Osteocyte (in vitro differentiated cells): ENCODE data around the gene CBX6. TPM values are rescaled to one million over a fixed set of nuclear protein-coding genes. Genes with fewer than 3 reads are reported as not detected.
A peak's percentile ranks its signal among the peaks of the same experiment; 100 is the strongest.

Experiments used
- DNase-seq: peaks from one replicate; pipeline ENCODE4 v3.0.0; 2021; ENCODE audit warnings: mixed read lengths; ENCODE audit not compliant: unreplicated experiment; ENCODE audit errors: extremely low spot score
- H3K27ac Mint-ChIP-seq: one replicate; pipeline ENCODE4 v1.8.0; 2021; ENCODE audit warnings: mild to moderate bottlenecking, mixed read lengths; ENCODE audit not compliant: unreplicated experiment
- H3K27me3 Mint-ChIP-seq: one replicate; pipeline ENCODE4 v1.8.0; 2021; ENCODE audit warnings: mixed read lengths; ENCODE audit not compliant: unreplicated experiment
- H3K36me3 Mint-ChIP-seq: one replicate; pipeline ENCODE4 v1.8.0; 2021; ENCODE audit warnings: mixed read lengths; ENCODE audit not compliant: unreplicated experiment
- H3K4me1 Mint-ChIP-seq: one replicate; pipeline ENCODE4 v1.8.0; 2021; ENCODE audit warnings: mixed read lengths; ENCODE audit not compliant: unreplicated experiment
- H3K4me3 Mint-ChIP-seq: one replicate; pipeline ENCODE4 v1.8.0; 2021; ENCODE audit warnings: mild to moderate bottlenecking, moderate library complexity, mixed read lengths; ENCODE audit not compliant: unreplicated experiment
- H3K9me3 Mint-ChIP-seq: one replicate; pipeline ENCODE4 v1.8.0; 2021; ENCODE audit warnings: mixed read lengths; ENCODE audit not compliant: unreplicated experiment
- CTCF ChIP-seq: fragments of 200-600 bp; sonication (generic); IDR thresholded peaks from 2 replicates; pipeline ENCODE4 v1.5.0; 2021; ENCODE audit warnings: antibody characterized with exemption, mild to moderate bottlenecking, moderate library complexity
- total RNA-seq: library from RNA; stranded (reverse); gene quantifications from 2 replicates; pipeline ENCODE4 v1.2.1, GENCODE V29; 2021

CBX6 gene
- total RNA-seq, 1 donor from 2014 or later, result 86.2 TPM

GRCh38 chr22:38843201-38843656 is 28.8 kb downstream of the CBX6 start:
- Mint-ChIP-seq H3K27ac (no peak overlapping the region), H3K4me1 (peaks cover 10% of the 10 kb centered on the region), H3K9me3 (no peaks in the 10 kb centered on the region), H3K27me3 (peaks cover 60% of the 10 kb centered on the region), H3K4me3 (no peak overlapping the region), H3K36me3 (no peaks in the 10 kb centered on the region)
- peak; percentile 51 for TF ChIP-seq CTCF
- no peak for DNase-seq

GRCh38 chr22:38842512-38843200 is 29.4 kb downstream of the CBX6 start:
- Mint-ChIP-seq H3K27me3 (peaks cover 61% of the 10 kb centered on the region), H3K4me1 (peaks cover 10% of the 10 kb centered on the region), H3K4me3 (peak overlapping the region; percentile 65), H3K27ac (no peak overlapping the region), H3K36me3 (no peaks in the 10 kb centered on the region), H3K9me3 (no peaks in the 10 kb centered on the region)
- TF ChIP-seq CTCF, result no peak
- no peak for DNase-seq

DNA sequence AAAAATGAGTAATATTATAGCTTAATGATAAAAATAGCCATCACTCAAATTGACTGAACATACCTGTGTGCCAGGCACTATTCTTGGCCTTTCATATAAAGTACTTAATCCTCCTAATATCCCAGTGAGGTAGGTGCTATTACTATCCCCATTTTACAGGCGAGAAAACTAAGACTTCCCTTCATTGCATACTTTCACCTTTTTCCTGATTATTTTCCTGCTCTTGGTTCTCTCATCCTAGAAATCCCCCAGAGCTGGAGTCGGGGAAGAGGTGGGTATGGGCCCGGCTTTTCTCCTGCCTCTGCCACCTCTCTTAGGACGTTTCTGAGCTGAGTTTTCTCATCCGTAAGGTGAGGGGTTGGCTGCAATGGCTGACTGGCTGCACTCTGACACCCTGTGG is 30.4 kb downstream of the CBX6 start:
- Mint-ChIP-seq H3K27ac (no peak overlapping the region), H3K4me3 (no peak overlapping the region), H3K4me1 (peaks cover 8% of the 10 kb centered on the region), H3K36me3 (no peaks in the 10 kb centered on the region), H3K9me3 (no peaks in the 10 kb centered on the region), H3K27me3 (peaks cover 54% of the 10 kb centered on the region)
- no peak for DNase-seq
- TF ChIP-seq CTCF, result no peak

DNA sequence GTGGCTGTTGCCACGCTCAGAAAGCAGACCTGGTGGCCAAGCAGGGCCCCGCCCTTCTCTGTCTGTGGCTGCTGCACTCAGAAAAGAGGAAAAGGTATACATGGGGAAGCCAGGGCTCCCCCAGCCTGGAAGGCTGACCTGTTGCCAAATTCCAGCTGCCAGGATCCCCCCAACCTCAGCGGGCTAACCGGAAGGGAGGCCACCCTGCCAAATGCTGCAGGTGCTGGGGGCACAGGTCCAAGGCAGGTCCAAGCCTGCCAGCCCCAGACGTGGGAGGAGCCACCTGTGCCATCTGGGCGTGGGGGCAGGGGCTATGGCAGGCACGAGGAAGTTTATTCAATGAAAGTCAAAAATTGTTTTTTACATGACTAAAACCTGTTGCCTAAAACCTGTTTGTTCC is 30.8 kb downstream of the CBX6 start:
- H3K27me3 Mint-ChIP-seq, result peaks cover 53% of the 10 kb centered on the region
- H3K27ac Mint-ChIP-seq, result no peak overlapping the region
- peaks cover 6% of the 10 kb centered on the region for H3K4me1 Mint-ChIP-seq
- no peak for TF ChIP-seq CTCF
- H3K4me3 Mint-ChIP-seq, result no peak overlapping the region
- DNase-seq, result no peak
- no peaks in the 10 kb centered on the region for H3K9me3 Mint-ChIP-seq
- H3K36me3 Mint-ChIP-seq, result no peaks in the 10 kb centered on the region

- H3K9me3 Mint-ChIP-seq, result no peaks in the 10 kb centered on the region
- H3K36me3 Mint-ChIP-seq, result no peaks in the 10 kb centered on the region
- no peak overlapping the region for H3K27ac Mint-ChIP-seq
- H3K27me3 Mint-ChIP-seq, result peaks cover 52% of the 10 kb centered on the region
- no peak for DNase-seq
- H3K4me3 Mint-ChIP-seq, result no peak overlapping the region
- H3K4me1 Mint-ChIP-seq, result peaks cover 6% of the 10 kb centered on the region
- no peak for TF ChIP-seq CTCF
These were observed 31.9 kb downstream of the CBX6 start for GRCh38 chr22:38840129-38840528.
